K562 (cell line): ENCODE results near the gene CD320. TPM values are rescaled to one million over a fixed set of nuclear protein-coding genes. Genes with fewer than 3 reads are reported as not detected.

Experiments
- CCAR2 ChIP-seq: fragments of 200-400 bp; formaldehyde crosslinking; IDR thresholded peaks from 2 replicates; pipeline ENCODE4 v1.6.1; 2017; ENCODE audit warnings: mild to moderate bottlenecking, low read depth, low read length
- NEUROD1 ChIP-seq: fragments of 150-350 bp; IDR thresholded peaks from 2 replicates; pipeline ENCODE4 v1.6.1; 2014; ENCODE audit warnings: borderline replicate concordance, low read length, low read depth; ENCODE audit not compliant: partially characterized antibody
- RCOR1 ChIP-seq, 2 experiments: IDR thresholded peaks; 2 replicates each; pipeline ENCODE4 v1.6.1; 2012; ENCODE audit warnings: low read depth in 2 of 2, low read length in 2 of 2, borderline replicate concordance in 1 of 2, improper control_type of control experiment in 1 of 2
- SNIP1 ChIP-seq: fragments of 450-650 bp; IDR thresholded peaks from 2 replicates; pipeline ENCODE4 v1.7.1; 2017; ENCODE audit warnings: low read depth, mild to moderate bottlenecking
- SP1 ChIP-seq: sonication (generic); formaldehyde crosslinking; IDR thresholded peaks from 2 replicates; pipeline ENCODE4 v1.8.1; 2022; ENCODE audit warnings: mild to moderate bottlenecking, missing genetic modification reagents
- polyA plus RNA-seq, 8 experiments: library from polyadenylated mRNA; depleted of rRNA in 4 of 8; stranded (reverse) in 5 of 8; unstranded in 3 of 8; fragments of >200 nt; fragmentation: Nextera tagmentation in 2 of 8; fragmentation: Illumina TruSeq in 1 of 8; extraction: Ambion mirVana in 2 of 8; extraction: Trizol in 1 of 8; gene quantifications; 2 replicates each; pipeline versions ENCODE4 v1.2.1 to v1.2.3, GENCODE V29; 2011 to 2014; ENCODE audit warnings: inconsistent platforms in 1 of 8, missing spikeins in 1 of 8
- total RNA-seq, 7 experiments: library from RNA; depleted of rRNA in 6 of 7; stranded (reverse); fragments of >200 nt in 6 of 7; fragmentation: Illumina TruSeq in 2 of 7; extraction: Trizol in 2 of 7; gene quantifications; 2 replicates each; pipeline versions ENCODE4 v1.2.1 to v1.2.3, GENCODE V29; 2011 to 2021; ENCODE audit warnings: low replicate concordance in 1 of 7
- TF ChIP-seq, protein P1 (sequence below), 2 experiments: fragments of 450-650 bp; formaldehyde crosslinking in 1 of 2; IDR thresholded peaks; 2 replicates each; pipeline versions ENCODE4 v1.4.0 to v1.6.1; 2014 to 2020; ENCODE audit warnings: mild to moderate bottlenecking in 2 of 2, borderline replicate concordance in 1 of 2, low read depth in 1 of 2
- TF ChIP-seq, protein P2 (sequence below): fragments of 450-650 bp; IDR thresholded peaks from 2 replicates; pipeline ENCODE4 v1.6.1; 2016; ENCODE audit warnings: mild to moderate bottlenecking

Gene CD320
- total and polyA plus RNA-seq, 9 of the 15 experiments (the other 6 are each of a cell fraction or from before 2014, with no cell fraction given), result 0.45 to 94.5 (median 34.4) TPM

DNA sequence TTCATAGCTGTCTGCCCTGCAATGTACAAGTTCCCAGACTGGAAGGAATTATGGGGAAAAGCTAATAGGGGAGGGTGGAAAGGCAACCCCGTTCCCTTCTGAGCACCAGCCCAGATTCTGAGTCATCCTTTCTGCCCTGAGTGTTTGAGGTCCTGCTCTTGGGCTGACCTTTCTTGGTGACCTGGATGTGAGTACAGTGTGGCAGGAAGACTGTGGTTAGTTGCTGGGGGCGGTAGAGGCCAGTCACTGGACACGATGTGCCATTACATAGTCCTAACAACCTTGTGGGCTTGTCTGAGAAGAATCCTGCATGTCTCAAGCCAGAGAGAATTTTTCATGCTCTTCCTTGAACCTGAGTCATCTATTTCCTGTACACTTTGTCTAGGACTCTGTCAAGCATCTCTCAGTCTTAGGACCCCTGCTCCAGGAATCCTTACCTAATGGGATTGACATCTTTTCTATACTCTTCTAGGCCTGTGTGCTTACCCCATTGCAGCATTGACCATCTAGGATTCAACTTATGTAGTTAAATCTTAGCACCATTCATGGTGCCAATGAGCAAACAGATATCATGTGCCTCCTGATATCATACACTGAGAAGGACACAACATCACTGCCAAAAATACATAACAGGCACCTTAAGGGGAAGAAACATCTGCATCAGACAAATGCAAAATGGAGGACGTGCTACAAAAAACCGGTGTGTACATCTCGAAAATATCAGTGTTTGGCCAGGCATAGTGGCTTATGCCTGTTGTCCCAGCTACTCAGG lies 47.7 kb upstream of the CD320 start (continued):
- TF ChIP-seq, protein P1, sequence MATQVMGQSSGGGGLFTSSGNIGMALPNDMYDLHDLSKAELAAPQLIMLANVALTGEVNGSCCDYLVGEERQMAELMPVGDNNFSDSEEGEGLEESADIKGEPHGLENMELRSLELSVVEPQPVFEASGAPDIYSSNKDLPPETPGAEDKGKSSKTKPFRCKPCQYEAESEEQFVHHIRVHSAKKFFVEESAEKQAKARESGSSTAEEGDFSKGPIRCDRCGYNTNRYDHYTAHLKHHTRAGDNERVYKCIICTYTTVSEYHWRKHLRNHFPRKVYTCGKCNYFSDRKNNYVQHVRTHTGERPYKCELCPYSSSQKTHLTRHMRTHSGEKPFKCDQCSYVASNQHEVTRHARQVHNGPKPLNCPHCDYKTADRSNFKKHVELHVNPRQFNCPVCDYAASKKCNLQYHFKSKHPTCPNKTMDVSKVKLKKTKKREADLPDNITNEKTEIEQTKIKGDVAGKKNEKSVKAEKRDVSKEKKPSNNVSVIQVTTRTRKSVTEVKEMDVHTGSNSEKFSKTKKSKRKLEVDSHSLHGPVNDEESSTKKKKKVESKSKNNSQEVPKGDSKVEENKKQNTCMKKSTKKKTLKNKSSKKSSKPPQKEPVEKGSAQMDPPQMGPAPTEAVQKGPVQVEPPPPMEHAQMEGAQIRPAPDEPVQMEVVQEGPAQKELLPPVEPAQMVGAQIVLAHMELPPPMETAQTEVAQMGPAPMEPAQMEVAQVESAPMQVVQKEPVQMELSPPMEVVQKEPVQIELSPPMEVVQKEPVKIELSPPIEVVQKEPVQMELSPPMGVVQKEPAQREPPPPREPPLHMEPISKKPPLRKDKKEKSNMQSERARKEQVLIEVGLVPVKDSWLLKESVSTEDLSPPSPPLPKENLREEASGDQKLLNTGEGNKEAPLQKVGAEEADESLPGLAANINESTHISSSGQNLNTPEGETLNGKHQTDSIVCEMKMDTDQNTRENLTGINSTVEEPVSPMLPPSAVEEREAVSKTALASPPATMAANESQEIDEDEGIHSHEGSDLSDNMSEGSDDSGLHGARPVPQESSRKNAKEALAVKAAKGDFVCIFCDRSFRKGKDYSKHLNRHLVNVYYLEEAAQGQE (IDR thresholded peaks at IDR 0.05; ENCODE audit: borderline replicate concordance), result peak; percentile 59
- TF ChIP-seq, protein P1 (CRISPR knock-in tag; IDR thresholded peaks at IDR 0.05; ENCODE audit: low read depth), result no peak
- TF ChIP-seq RCOR1 (IDR thresholded peaks at IDR 0.05; ENCODE audit: borderline replicate concordance in 1 of 2, low read depth in 2 of 2, low read length in 2 of 2) (peak in 1 of 2 experiments; percentile 92; a peak in 2 of 4 replicates), SNIP1 (no peak), NEUROD1 (no peak), SP1 (no peak), CCAR2 (no peak)
- TF ChIP-seq, protein P2, sequence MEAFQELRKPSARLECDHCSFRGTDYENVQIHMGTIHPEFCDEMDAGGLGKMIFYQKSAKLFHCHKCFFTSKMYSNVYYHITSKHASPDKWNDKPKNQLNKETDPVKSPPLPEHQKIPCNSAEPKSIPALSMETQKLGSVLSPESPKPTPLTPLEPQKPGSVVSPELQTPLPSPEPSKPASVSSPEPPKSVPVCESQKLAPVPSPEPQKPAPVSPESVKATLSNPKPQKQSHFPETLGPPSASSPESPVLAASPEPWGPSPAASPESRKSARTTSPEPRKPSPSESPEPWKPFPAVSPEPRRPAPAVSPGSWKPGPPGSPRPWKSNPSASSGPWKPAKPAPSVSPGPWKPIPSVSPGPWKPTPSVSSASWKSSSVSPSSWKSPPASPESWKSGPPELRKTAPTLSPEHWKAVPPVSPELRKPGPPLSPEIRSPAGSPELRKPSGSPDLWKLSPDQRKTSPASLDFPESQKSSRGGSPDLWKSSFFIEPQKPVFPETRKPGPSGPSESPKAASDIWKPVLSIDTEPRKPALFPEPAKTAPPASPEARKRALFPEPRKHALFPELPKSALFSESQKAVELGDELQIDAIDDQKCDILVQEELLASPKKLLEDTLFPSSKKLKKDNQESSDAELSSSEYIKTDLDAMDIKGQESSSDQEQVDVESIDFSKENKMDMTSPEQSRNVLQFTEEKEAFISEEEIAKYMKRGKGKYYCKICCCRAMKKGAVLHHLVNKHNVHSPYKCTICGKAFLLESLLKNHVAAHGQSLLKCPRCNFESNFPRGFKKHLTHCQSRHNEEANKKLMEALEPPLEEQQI, result no peak
